Right lobe of liver (tissue), 6 donors: ENCODE measurements around the gene PRKCA. TPM values are rescaled to one million over a fixed set of nuclear protein-coding genes. Genes with fewer than 3 reads are reported as not detected.
"Not testable (repeated sequence)": the region's sequence is repeated elsewhere in the genome, so short reads cannot be mapped to it uniquely, and the experiment has no call there.

Experiments
- ATAC-seq, 4 donors: fragments of 200-7000 bp; cut with Tn5 transposase; one replicate each; pipeline ENCODE4 v1.9.1; 2020; ENCODE audit warnings: mild to moderate bottlenecking in 4 of 4, moderate library complexity in 4 of 4
- DNase-seq, 3 donors: peaks; one replicate each; pipeline ENCODE4 v3.0.0-alpha.2; 2020
- H3K27ac ChIP-seq, 3 donors: fragments of 200-600 bp; one replicate each; pipeline ENCODE4 v1.8.0; 2022
- H3K27me3 ChIP-seq, 2 donors: fragments of 200-600 bp; one replicate each; pipeline ENCODE4 v1.8.0; 2022
- H3K36me3 ChIP-seq, 4 donors: fragments of 200-600 bp; sonication (generic) in 1 of 4; one replicate each; pipeline versions ENCODE4 v1.5.1 to v1.8.0; 2017 to 2022; ENCODE audit warnings: control low read depth in 1 of 4
- H3K4me1 ChIP-seq, 4 donors: fragments of 200-600 bp; sonication (generic) in 1 of 4; one replicate each; pipeline versions ENCODE4 v1.5.1 to v1.8.0; 2017 to 2022; ENCODE audit warnings: control low read depth in 1 of 4
- H3K4me3 ChIP-seq, 3 donors: fragments of 200-600 bp; one replicate each; pipeline ENCODE4 v1.8.0; 2022
- H3K9me3 ChIP-seq, 4 donors: fragments of 200-600 bp; sonication (generic) in 1 of 4; one replicate each; pipeline versions ENCODE4 v1.5.1 to v1.8.0; 2017 to 2022; ENCODE audit warnings: control low read depth in 1 of 4
- CTCF ChIP-seq, 4 donors: fragments of 200-600 bp in 3 of 4; fragments of 450-650 bp in 1 of 4; IDR thresholded peaks; one replicate each; pipeline versions ENCODE4 v1.5.1 to v1.8.0; 2016 to 2022; ENCODE audit warnings: antibody characterized with exemption in 4 of 4, mild to moderate bottlenecking in 2 of 4
- POLR2A ChIP-seq: fragments of 450-650 bp; IDR thresholded peaks from one replicate; pipeline ENCODE4 v1.6.1; 2017; ENCODE audit warnings: antibody characterized with exemption, mild to moderate bottlenecking
- whole genome bisulfite sequencing: methylation state at CpG from one replicate; pipeline ENCODE4 v1.1.6; 2018; ENCODE audit warnings: low coverage, low lambda C conversion rate; ENCODE audit not compliant: insufficient coverage; ENCODE audit errors: missing lambda C conversion rate; 5-methylcytosine and 5-hydroxymethylcytosine counted together
- intact Hi-C, 2 donors: fragments of 100-400 bp; cut with DNase I; formaldehyde crosslinking; loops; one replicate each; pipeline versions ENCODE4 v1.11.2 to v1.14.1; 2022
- total RNA-seq, 6 experiments: library from RNA; depleted of rRNA in 2 of 6; stranded (reverse); fragments of >200 nt in 2 of 6; fragmentation: NEBNext Ultra II Directional in 3 of 6; extraction: Animal tissue kit (Norgen Biotek cat#: 25700) in 3 of 6; gene quantifications; one replicate each; pipeline versions ENCODE4 v1.1.0 to v1.2.4, GENCODE V29; 2016 to 2023
- donor health status: DM: no; HTN: yes; CAD: no.
- donor health status: DM: no; HTN: no; CAD: no.
- donor health status: DM: no; HTN: no; CAD: no.
- donor health status: DM: no; HTN: yes; CAD: no.
- donor health status: DM: no; HTN: yes; CAD: no.

The PRKCA gene
- total RNA-seq, 6 experiments from 2014 or later: 11.7 to 23.0 (median 18.7) TPM

GRCh38 chr17:66340720-66341119, 38.3 kb downstream of the PRKCA start:
- Histone ChIP-seq H3K27me3 (no peaks in the 10 kb centered on the region), H3K27ac (peak overlapping the region; percentile 39 to 57 (median 47)), H3K4me3 (no peak overlapping the region), H3K36me3 (no peaks in the 10 kb centered on the region), H3K4me1 (peaks cover 0 to 41% (median 11%) of the 10 kb centered on the region in 4 donors), H3K9me3 (no peaks in the 10 kb centered on the region)
- 55% methylated on average over 2 of the region's 2 CpGs for WGBS
- intact Hi-C loops: no loop called here
- ATAC-seq: peak in 3 of 4 donors; percentile 33 to 39 (median 34)
- TF ChIP-seq CTCF (IDR thresholded peaks at IDR 0.05) (no peak), POLR2A (no peak)
- no peak for DNase-seq

- no peak for DNase-seq
- 20% methylated on average over 4 of the region's 4 CpGs for WGBS
- Histone ChIP-seq H3K4me3 (peak overlapping the region in 1 of 3 donors; percentile 9), H3K36me3 (no peaks in the 10 kb centered on the region), H3K4me1 (peaks cover 0 to 41% (median 15%) of the 10 kb centered on the region in 4 donors), H3K9me3 (no peaks in the 10 kb centered on the region), H3K27ac (peak overlapping the region; percentile 39 to 57 (median 47)), H3K27me3 (no peaks in the 10 kb centered on the region)
- peak; percentile 76 to 87 (median 85) for ATAC-seq
- no peak for TF ChIP-seq POLR2A
- TF ChIP-seq CTCF (IDR thresholded peaks at IDR 0.05): no peak
- intact Hi-C loops: no loop called here
Observed at GRCh38 chr17:66341462-66341861, 39.0 kb downstream of the PRKCA start.

- Histone ChIP-seq H3K27ac (peak overlapping the region in 2 of 3 donors; percentile 16 to 29), H3K4me1 (peaks cover 0 to 41% (median 15%) of the 10 kb centered on the region in 4 donors)
- H3K4me3 ChIP-seq, ATAC-seq, H3K9me3 ChIP-seq, DNase-seq, H3K36me3 ChIP-seq, H3K27me3 ChIP-seq, intact Hi-C loops: not testable (repeated sequence)
- 93% methylated on average over 2 of the region's 4 CpGs for WGBS
Observed at GRCh38 chr17:66342263-66342662, 39.9 kb downstream of the PRKCA start.

GRCh38 chr17:66343531-66344078, 41.2 kb downstream of the PRKCA start:
- no peak for TF ChIP-seq CTCF (IDR thresholded peaks at IDR 0.05)
- no peak for TF ChIP-seq POLR2A
- 92% methylated on average over 3 of the region's 3 CpGs for WGBS
- H3K27ac ChIP-seq: no peak overlapping the region
- DNase-seq (no peak), ATAC-seq (peak in 2 of 4 donors; percentile 29 to 69)
- H3K9me3 ChIP-seq: no peaks in the 10 kb centered on the region
- H3K4me1 ChIP-seq: peaks cover 0 to 42% (median 18%) of the 10 kb centered on the region in 4 donors
- H3K27me3 ChIP-seq: no peaks in the 10 kb centered on the region
- intact Hi-C loops: no loop called here
- no peak overlapping the region for H3K4me3 ChIP-seq
- no peaks in the 10 kb centered on the region for H3K36me3 ChIP-seq

- Histone ChIP-seq H3K36me3 (no peaks in the 10 kb centered on the region), H3K27ac (no peak overlapping the region), H3K4me1 (peaks cover 0 to 49% (median 18%) of the 10 kb centered on the region in 4 donors), H3K4me3 (no peak overlapping the region), H3K9me3 (no peaks in the 10 kb centered on the region), H3K27me3 (no peaks in the 10 kb centered on the region)
- intact Hi-C loops: no loop called here
- ATAC-seq (no peak), DNase-seq (no peak)
- 100% methylated on average over 4 of the region's 4 CpGs for WGBS
- no peak for TF ChIP-seq CTCF (IDR thresholded peaks at IDR 0.05)
- no peak for TF ChIP-seq POLR2A
Observed at GRCh38 chr17:66344473-66344872, 42.1 kb downstream of the PRKCA start.
